PC-3 (cell line): ENCODE results near the gene BHLHE40.

ENCODE experiments used
- CTCF ChIP-seq: fragments of 300-600 bp; sonication (generic); conservative IDR thresholded peaks from 2 replicates; pipeline ENCODE4 v1.5.1; 2017; ENCODE audit warnings: antibody characterized with exemption, low read depth, mild to moderate bottlenecking, low read length
- EZH2 ChIP-seq: fragments of 300-600 bp; sonication (generic); IDR thresholded peaks from one replicate; pipeline ENCODE4 v1.6.1; 2017; ENCODE audit warnings: antibody characterized with exemption, mild to moderate bottlenecking, low read length; ENCODE audit not compliant: unreplicated experiment

DNA sequence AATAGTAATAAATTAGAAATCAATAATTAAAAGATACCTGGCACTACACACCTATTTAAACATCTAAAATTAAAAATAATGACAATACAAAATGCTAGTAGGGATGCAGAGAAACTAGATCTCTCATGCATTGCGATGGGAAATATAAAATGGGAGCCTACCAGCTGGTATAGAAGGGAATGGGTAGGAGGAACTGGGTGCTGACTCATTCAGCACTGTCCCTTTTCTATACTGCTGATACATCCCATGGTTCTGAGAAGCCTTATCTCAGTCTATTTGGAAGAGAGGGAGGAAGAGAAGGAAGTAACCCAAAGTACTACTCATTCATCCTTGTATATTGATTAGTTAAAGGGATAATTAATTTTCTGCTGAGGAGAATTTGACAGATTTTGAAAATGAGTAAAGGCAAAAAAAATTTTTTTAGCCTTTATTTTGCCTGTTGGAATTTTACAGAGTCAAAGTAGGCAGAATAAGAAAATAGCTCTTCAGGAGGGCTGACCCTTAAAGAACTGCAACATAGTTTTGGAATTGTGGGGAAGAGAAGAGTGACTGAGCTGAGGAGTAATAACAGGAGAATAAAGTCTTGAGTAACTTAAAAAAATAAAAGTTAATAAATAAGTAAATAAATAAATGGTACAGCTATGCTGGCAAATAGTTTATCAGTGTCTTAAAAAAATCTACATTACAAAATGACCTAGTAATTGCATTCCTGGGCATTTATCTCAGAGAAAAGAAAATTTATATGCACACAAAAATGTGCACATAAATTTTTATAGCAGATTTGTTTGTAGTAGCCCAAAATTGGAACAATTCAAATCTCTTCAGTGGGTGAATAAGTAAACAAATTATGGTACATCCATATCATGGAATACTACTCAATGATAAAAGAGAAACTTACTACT is 15.3 kb upstream of the BHLHE40 start:
- TF ChIP-seq CTCF (no peak), EZH2 (no peak)
